OCI-LY7 (cell line): ENCODE results near the gene PNPLA1. TPM values are rescaled to one million over a fixed set of nuclear protein-coding genes. Genes with fewer than 3 reads are reported as not detected.
A peak's percentile ranks its signal among the peaks of the same experiment; 100 is the strongest.

Experiments used
- BruUV-seq: library from RNA; stranded (reverse); fragments of 400-500 nt; replicated peaks from 2 replicates; lab custom pipeline; 2021; lab: Mats Ljungman, UMichigan
- CTCF ChIA-PET: fragments of 300-600 bp; sonication (Branson Sonifier 250); formaldehyde crosslinking; loops from one replicate; lab custom pipeline; 2022; ENCODE audit warnings: antibody characterized with exemption; ENCODE audit not compliant: unreplicated experiment; lab: Charles Lee
- POLR2A ChIA-PET: fragments of 300-600 bp; sonication (Branson Sonifier 250); formaldehyde crosslinking; loops from one replicate; lab custom pipeline; 2022; ENCODE audit warnings: antibody characterized with exemption; lab: Charles Lee
- DNase-seq: peaks from one replicate; pipeline ENCODE4 v3.0.0-alpha.2; 2015; ENCODE audit warnings: low spot score
- H2AFZ ChIP-seq: fragments of 200-600 bp; sonication (generic), shearing (Covaris generic); 2 replicates; pipeline ENCODE4 v1.6.1; 2014; ENCODE audit warnings: mild to moderate bottlenecking, antibody characterized with exemption, low read length, moderate library complexity
- H3K27ac ChIP-seq: fragments of 200-600 bp; sonication (generic); 2 replicates; pipeline ENCODE4 v1.5.1; 2014; ENCODE audit warnings: mixed run types, low read depth, mild to moderate bottlenecking, moderate library complexity, low read length, inconsistent platforms; ENCODE audit not compliant: poor library complexity, severe bottlenecking
- H3K36me3 ChIP-seq: fragments of 200-600 bp; sonication (generic); 2 replicates; pipeline ENCODE4 v1.6.1; 2014; ENCODE audit warnings: mild to moderate bottlenecking, antibody characterized with exemption, low read length, moderate library complexity, mixed read lengths; ENCODE audit not compliant: insufficient read depth
- H3K4me1 ChIP-seq: fragments of 200-600 bp; sonication (generic); 2 replicates; pipeline ENCODE4 v1.5.1; 2014; ENCODE audit warnings: mild to moderate bottlenecking, low read length; ENCODE audit not compliant: insufficient read depth, poor library complexity, severe bottlenecking
- H3K4me2 ChIP-seq: fragments of 200-600 bp; sonication (generic); 2 replicates; pipeline ENCODE4 v1.6.1; 2014; ENCODE audit warnings: mild to moderate bottlenecking, low read length
- H3K4me3 ChIP-seq: fragments of 200-600 bp; sonication (generic); 2 replicates; pipeline ENCODE4 v1.5.1; 2014; ENCODE audit warnings: mild to moderate bottlenecking, low read depth, low read length; ENCODE audit not compliant: poor library complexity, severe bottlenecking
- H3K79me2 ChIP-seq: fragments of 200-600 bp; sonication (generic); 2 replicates; pipeline ENCODE4 v1.6.1; 2016; ENCODE audit warnings: low read depth, mild to moderate bottlenecking, low read length, moderate library complexity, mixed read lengths; ENCODE audit not compliant: insufficient read depth
- H3K9me2 ChIP-seq: fragments of 200-600 bp; sonication (generic); 2 replicates; pipeline ENCODE4 v1.6.1; 2016; ENCODE audit warnings: mild to moderate bottlenecking, low read length, mixed read lengths; ENCODE audit not compliant: insufficient read depth
- H3K9me3 ChIP-seq: fragments of 200-600 bp; sonication (generic); 2 replicates; pipeline ENCODE4 v1.6.1; 2014; ENCODE audit warnings: mild to moderate bottlenecking, mixed run types, low read length, mixed read lengths
- H4K20me1 ChIP-seq: fragments of 200-600 bp; sonication (generic); 2 replicates; pipeline ENCODE4 v1.6.1; 2014; ENCODE audit warnings: mild to moderate bottlenecking, antibody characterized with exemption, low read length, moderate library complexity, mixed read lengths; ENCODE audit not compliant: insufficient read depth
- CTCF ChIP-seq: fragments of 200-600 bp; sonication (generic); conservative IDR thresholded peaks from 2 replicates; pipeline ENCODE4 v1.5.1; 2014; ENCODE audit warnings: mild to moderate bottlenecking, antibody characterized with exemption, low read length, moderate library complexity, mixed read lengths
- EZH2phosphoT487 ChIP-seq: fragments of 200-600 bp; sonication (generic); IDR thresholded peaks from 2 replicates; pipeline ENCODE4 v1.6.1; 2018; ENCODE audit warnings: low read depth, borderline replicate concordance, mild to moderate bottlenecking, mixed run types, antibody characterized with exemption, low read length, moderate library complexity, mixed read lengths
- intact Hi-C: fragments of 100-400 bp; cut with micrococcal nuclease; formaldehyde crosslinking; loops from one replicate; pipeline ENCODE4 v1.10.0; 2022; ENCODE audit not compliant: unreplicated experiment
- total RNA-seq, 2 experiments: library from RNA; depleted of rRNA in 1 of 2; stranded (reverse); fragments of >200 nt in 1 of 2; shearing (Covaris generic) in 1 of 2; gene quantifications; 2 replicates each; pipeline ENCODE4 v1.2.3, GENCODE V29; 2014 to 2022

Gene PNPLA1
- total RNA-seq, 2 experiments from 2014 or later, result not detected

- no TSS peak for BruUV-seq
- ChIA-PET CTCF (no interaction called here), POLR2A (no interaction called here)
- Histone ChIP-seq H3K4me2 (no peak overlapping the region), H3K36me3 (no peaks in the 10 kb centered on the region), H3K9me2 (no peaks in the 10 kb centered on the region), H3K4me1 (no peaks in the 10 kb centered on the region), H2AFZ (no peak overlapping the region), H3K27ac (no peak overlapping the region), H3K4me3 (no peak overlapping the region), H4K20me1 (no peaks in the 10 kb centered on the region), H3K79me2 (no peaks in the 10 kb centered on the region), H3K9me3 (0 out of 2 replicates have a peak, but pooled peaks cover 3% of the 10 kb centered on the region)
- TF ChIP-seq EZH2phosphoT487, result no peak
- no peak for DNase-seq
- intact Hi-C loops, result no loop called here
Measured at GRCh38 chr6:36347621-36348020, 77.8 kb downstream of the PNPLA1 start.

GRCh38 chr6:36349240-36349639 is 79.4 kb downstream of the PNPLA1 start:
- H3K4me2 ChIP-seq, result no peak overlapping the region
- TF ChIP-seq EZH2phosphoT487, result no peak
- no peak for TF ChIP-seq CTCF
- POLR2A ChIA-PET, result interaction anchor here (1.1 kb wide), 1 partner anchor 210 kb away, joined by 3 read pairs; no protein-coding TSS in a partner anchor
- H4K20me1 ChIP-seq, result no peaks in the 10 kb centered on the region
- no peaks in the 10 kb centered on the region for H3K79me2 ChIP-seq
- no TSS peak for BruUV-seq
- 0 out of 2 replicates have a peak, but pooled peaks cover 4% of the 10 kb centered on the region for H3K9me3 ChIP-seq
- CTCF ChIA-PET, result no interaction called here
- peak; percentile 30 for DNase-seq
- H3K4me3 ChIP-seq, result no peak overlapping the region
- H3K27ac ChIP-seq, result no peak overlapping the region
- H2AFZ ChIP-seq, result no peak overlapping the region
- H3K9me2 ChIP-seq, result no peaks in the 10 kb centered on the region
- H3K4me1 ChIP-seq, result no peaks in the 10 kb centered on the region
- intact Hi-C loops, result no loop called here
- no peaks in the 10 kb centered on the region for H3K36me3 ChIP-seq

- Histone ChIP-seq H4K20me1 (no peaks in the 10 kb centered on the region), H2AFZ (no peak overlapping the region), H3K79me2 (no peaks in the 10 kb centered on the region), H3K4me2 (no peak overlapping the region), H3K4me3 (no peak overlapping the region), H3K9me2 (no peaks in the 10 kb centered on the region), H3K9me3 (0 out of 2 replicates have a peak, but pooled peaks cover 4% of the 10 kb centered on the region), H3K27ac (no peak overlapping the region), H3K36me3 (no peaks in the 10 kb centered on the region), H3K4me1 (no peaks in the 10 kb centered on the region)
- intact Hi-C loops, result no loop called here
- DNase-seq, result no peak
- ChIA-PET POLR2A (interaction anchor here (0.7 kb wide), 1 partner anchor 793 kb away, joined by 3 read pairs; no protein-coding TSS in a partner anchor), CTCF (interaction anchor here (0.5 kb wide), 1 partner anchor 355 kb away, joined by 3 read pairs; no protein-coding TSS in a partner anchor)
- BruUV-seq, result no TSS peak
- TF ChIP-seq EZH2phosphoT487, result no peak
Measured at GRCh38 chr6:36350082-36350481, 80.2 kb downstream of the PNPLA1 start.
